ENCODE measurements around the gene IL17A. TPM values are rescaled to one million over a fixed set of nuclear protein-coding genes. Genes with fewer than 3 reads are reported as not detected.

Gene IL17A
- total RNA-seq, 4 donors from 2014 or later: not detected

GRCh38 chr6:52142556-52142955 lies 43.6 kb upstream of the IL17A start:
- no peak for DNase-seq (ENCODE audit: low spot score in 2 of 2)
- TF ChIP-seq CTCF (IDR thresholded peaks at IDR 0.05): no peak
- TF ChIP-seq POLR2A (IDR thresholded peaks at IDR 0.05): no peak
- H3K4me3 ChIP-seq (ENCODE audit: low read depth, poor library complexity, severe bottlenecking): no peak overlapping the region
- 73 to 88% methylated on average over 1 of the region's 1 CpG for WGBS, 2 donors
- intact Hi-C loops (cut with DNase I; ENCODE audit: low total_unique reads): no loop called here

GRCh38 chr6:52143551-52143950 lies 42.6 kb upstream of the IL17A start:
- no peak for DNase-seq (ENCODE audit: low spot score in 2 of 2)
- no peak overlapping the region for H3K4me3 ChIP-seq (ENCODE audit: low read depth, poor library complexity, severe bottlenecking)
- TF ChIP-seq POLR2A (IDR thresholded peaks at IDR 0.05) (no peak), CTCF (IDR thresholded peaks at IDR 0.05) (no peak)
- intact Hi-C loops (cut with DNase I; ENCODE audit: low total_unique reads): no loop called here
- WGBS, 2 donors: 88 to 92% methylated on average over 4 of the region's 4 CpGs

DNA sequence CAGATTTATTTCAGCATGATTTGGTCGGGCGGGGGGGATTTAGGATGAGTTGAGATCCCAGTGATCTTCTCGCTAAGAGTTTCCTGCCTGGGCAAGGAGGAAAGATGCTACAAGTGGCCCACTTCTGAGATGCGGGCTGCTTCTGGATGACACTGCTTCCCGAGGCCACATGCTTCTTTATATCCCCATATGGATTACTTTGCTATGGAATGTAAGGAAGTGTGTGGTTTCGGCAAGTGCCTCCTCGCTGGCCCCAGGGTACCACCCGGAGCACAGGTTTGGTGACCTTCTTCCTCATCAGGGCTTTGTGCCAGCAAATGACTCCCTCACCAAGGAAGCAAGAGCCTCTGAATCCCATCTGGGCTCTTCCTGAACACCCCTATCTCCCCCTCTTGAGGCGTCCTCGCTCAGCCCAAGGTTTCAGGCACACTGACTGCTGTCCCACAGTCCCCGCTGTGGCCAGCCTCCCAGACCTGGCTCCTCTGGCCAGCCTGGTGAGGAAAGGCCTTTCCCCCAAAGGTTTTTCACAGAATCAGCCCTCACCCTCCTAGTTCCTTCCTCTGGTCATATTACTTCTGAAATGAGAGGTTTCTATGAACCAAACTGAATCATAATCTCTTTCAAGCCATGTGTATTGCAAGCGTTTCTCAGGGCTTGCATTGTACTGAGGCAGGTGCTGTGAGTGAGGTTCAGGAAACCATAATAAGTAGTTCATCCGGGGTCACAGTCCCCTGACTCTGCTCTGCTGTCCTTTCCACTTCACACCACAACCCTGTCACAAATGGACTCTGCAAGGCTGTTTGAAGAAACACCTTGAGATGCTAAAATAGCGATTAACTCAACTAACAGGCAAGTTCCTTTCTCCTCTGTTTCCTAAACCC lies 41.7 kb upstream of the IL17A start:
- DNase-seq (ENCODE audit: low spot score in 2 of 2): no peak
- 83 to 88% methylated on average over 14 of the region's 14 CpGs for WGBS, 2 donors
- no peak overlapping the region for H3K4me3 ChIP-seq (ENCODE audit: low read depth, poor library complexity, severe bottlenecking)
- intact Hi-C loops (cut with DNase I; ENCODE audit: low total_unique reads): no loop called here
- TF ChIP-seq POLR2A (IDR thresholded peaks at IDR 0.05) (no peak), CTCF (IDR thresholded peaks at IDR 0.05) (no peak)

DNA sequence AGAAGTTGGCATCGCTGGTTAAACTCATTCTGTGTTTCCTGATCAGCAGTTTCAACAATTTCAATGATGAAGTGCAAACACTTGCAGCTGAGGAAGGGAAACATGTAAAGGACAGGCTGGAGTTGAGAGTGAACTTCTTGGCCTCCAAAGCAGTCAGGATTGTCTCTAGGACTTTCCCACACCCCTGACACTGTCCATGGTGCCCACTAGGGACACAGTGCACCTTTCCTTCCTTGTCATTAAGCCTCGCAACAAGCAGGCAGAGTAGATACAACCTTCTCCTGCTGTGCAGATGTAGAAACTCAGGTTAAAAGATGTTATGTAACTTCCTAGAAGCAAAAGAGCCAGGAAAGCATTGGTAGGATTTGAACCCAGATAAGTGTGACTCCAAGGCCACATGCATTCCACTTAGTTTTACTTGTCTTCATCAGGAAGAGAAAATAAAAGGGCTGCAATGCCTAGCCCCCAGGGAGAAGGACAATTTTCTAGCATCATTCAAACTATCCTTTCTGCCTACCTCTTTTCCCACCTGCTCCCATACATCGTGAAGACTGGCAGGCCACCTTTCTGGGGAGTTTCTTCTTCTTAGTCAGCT lies 39.2 kb upstream of the IL17A start:
- WGBS, 2 donors: 85 to 86% methylated on average over 3 of the region's 3 CpGs
- DNase-seq (ENCODE audit: low spot score in 2 of 2): no peak
- intact Hi-C loops (cut with DNase I; ENCODE audit: low total_unique reads): no loop called here
- no peak for TF ChIP-seq CTCF (IDR thresholded peaks at IDR 0.05)
- no peak for TF ChIP-seq POLR2A (IDR thresholded peaks at IDR 0.05)
- H3K4me3 ChIP-seq (ENCODE audit: low read depth, poor library complexity, severe bottlenecking): no peak overlapping the region

GRCh38 chr6:52149076-52149475 lies 37.1 kb upstream of the IL17A start:
- no peak for DNase-seq (ENCODE audit: low spot score in 2 of 2)
- H3K4me3 ChIP-seq (ENCODE audit: low read depth, poor library complexity, severe bottlenecking): no peak overlapping the region
- TF ChIP-seq POLR2A (IDR thresholded peaks at IDR 0.05) (no peak), CTCF (IDR thresholded peaks at IDR 0.05) (no peak)

More at GRCh38 chr6:52149076-52149475, 37.1 kb upstream of the IL17A start:
- intact Hi-C loops (cut with DNase I; ENCODE audit: low total_unique reads): no loop called here

Measured in lower leg skin (tissue), 4 donors.